LHCN-M2 (cell line): ENCODE results near the gene WNK4. TPM values are rescaled to one million over a fixed set of nuclear protein-coding genes. Genes with fewer than 3 reads are reported as not detected.
A peak's percentile ranks its signal among the peaks of the same experiment; 100 is the strongest.
"Not testable (repeated sequence)": the region's sequence is repeated elsewhere in the genome, so short reads cannot be mapped to it uniquely, and the experiment has no call there.

Source experiments
- DNase-seq: peaks from one replicate; pipeline ENCODE4 v3.0.0-alpha.2; 2012; ENCODE audit warnings: low read depth
- polyA plus RNA-seq: library from polyadenylated mRNA; unstranded; fragments of >200 nt; gene quantifications from one replicate; pipeline ENCODE4 v1.2.1, GENCODE V29; 2012; ENCODE audit warnings: missing spikeins
- total RNA-seq: library from RNA; depleted of rRNA; stranded (reverse); fragments of >200 nt; gene quantifications from 2 replicates; pipeline ENCODE4 v1.2.3, GENCODE V29; 2014; rRNA removed

The WNK4 gene
- total RNA-seq: not detected in 2 replicates
- 0.04 TPM for polyA plus RNA-seq

DNA sequence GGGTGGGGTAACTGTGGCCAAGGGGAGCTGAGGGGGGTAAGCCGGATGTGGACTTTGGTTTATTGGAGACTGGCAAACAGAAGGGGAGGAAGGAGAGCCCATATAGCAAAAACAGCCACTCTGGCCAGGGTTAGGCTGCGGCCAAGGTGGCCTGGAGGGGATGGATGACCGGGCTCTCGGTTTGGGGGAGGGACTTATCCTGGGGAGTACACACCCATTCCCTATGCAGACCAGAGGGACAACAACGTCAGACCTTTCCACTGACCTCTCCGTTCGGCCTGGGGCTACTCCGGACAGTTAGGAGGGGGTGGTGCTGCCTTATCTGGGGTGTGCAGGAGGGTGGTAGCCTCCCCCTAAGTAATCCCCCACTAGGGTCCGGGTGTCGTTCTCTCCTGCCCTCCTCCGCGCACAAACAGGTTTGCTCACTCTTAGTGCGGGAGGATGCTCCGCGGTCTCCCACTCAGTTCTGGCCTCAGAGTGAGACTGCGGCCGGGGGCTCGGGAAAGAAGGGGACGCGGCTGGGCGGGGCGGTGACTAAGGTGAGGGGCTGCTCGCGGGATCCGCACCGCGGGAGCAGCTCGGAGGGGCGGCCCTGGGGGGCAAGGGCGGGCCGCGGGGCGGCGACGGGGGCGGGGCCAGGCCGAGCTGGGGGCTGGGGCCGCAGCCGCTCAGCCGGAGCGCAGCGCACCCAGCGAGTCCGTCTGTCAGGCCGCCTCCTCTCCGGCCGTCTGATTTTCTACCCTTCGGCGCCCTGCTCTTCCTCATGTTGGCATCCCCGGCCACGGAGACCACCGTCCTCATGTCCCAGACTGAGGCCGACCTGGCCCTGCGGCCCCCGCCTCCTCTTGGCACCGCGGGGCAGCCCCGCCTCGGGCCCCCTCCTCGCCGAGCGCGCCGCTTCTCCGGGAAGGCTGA is at the start of gene WNK4:
Gene WNK4, plus strand, starts transcription at position 675 of the 915 bp plus-strand sequence. Its CDS starts 89 bp downstream, at position 764.
- DNase-seq: no peak

DNA sequence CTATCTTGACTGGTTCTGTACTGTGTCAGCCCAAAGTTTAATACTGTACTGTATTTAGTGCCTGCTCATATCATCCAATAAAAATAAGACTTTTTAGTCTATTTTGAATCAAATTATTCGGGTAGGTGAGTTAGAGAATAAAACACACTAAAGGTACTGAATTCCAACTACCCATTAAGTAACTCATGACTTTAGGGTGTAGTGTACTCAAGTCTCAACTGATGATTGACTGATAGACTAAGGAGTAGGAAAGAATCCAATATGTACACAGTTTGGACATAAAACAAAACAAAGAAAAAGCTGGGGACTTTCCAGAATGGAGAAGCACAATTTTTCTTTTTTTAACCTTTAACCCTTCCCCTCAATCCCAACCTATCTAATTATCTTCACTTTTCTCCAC is 39.7 kb upstream of the WNK4 start:
- DNase-seq: no peak

DNA sequence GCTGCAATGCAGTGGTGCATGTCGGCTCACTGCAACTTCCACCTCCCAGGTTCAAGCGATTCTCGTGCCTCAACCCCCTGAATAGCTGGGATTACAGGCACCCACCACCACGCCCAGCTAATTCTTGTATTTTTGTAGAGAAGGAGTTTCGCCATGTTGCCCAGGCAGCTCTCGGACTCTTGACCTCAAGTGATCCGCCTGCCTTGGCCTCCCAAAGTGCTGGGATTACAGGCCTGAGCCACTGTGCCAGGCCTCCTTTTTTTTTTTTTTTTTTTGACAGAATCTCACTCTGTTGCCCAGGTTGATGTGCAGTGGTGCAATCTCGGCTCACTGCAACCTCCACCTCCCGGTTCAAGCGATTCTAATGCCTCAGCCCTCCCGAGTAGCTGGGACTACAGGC is 37.5 kb upstream of the WNK4 start:
- DNase-seq: not testable (repeated sequence)

DNA sequence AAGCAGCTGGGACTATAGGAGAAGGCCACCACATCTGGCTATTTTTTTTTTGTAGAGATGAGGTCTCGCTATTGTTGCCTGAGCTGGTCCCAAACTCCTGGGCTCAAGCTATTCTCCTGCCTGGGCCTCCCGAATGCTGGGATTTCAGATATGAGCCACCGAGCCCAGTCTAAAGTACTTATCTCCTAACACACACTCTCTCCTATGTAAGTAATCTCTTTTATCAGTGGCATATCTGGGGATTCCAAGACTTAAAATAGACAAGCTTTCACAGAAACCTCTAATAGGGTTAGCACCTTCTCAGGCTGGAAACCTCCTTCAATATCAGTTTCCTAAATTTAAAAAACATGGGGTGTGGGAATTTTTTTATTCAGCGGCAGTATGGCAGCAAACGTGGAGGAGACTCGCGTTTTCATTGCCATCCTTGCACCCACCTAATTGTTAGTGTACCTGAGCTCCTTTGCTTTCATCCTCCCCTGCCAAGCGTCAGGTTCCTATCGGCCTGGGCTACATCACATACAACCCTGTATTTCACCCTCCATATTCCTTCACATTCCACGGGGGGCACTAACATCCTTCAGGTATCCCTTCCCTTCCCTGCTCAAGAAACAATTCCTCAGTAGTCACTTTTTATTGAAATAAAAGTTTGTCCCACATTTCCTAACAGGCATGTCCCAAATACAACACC is 36.7 kb upstream of the WNK4 start:
- no peak for DNase-seq

DNA sequence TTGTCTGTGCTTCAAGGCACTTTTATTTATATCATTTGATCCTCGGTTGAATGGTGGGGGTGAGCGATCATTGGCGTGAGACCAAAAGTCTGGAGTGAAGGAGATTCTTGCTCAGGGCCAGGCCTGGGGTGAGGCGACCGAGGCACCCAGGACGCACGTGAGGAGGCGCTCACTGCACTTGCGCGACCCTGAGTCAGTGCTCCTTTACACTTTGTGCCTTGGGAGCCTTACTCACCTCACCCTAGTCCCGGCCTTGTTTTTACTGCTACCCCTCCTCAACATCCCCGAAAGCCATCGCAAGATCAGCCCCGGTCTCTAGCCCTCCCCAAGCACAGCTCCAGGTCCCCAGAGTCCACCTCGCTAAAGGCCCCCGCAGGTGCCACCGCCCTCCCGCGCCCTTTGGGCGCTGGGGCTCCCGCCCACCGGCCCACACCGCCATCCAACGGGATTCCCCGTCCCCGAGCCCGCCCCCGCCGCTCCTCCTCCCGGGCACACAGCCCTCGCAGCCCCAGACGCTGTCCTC is 36.1 kb upstream of the WNK4 start:
- DNase-seq: peak; percentile 63

DNA sequence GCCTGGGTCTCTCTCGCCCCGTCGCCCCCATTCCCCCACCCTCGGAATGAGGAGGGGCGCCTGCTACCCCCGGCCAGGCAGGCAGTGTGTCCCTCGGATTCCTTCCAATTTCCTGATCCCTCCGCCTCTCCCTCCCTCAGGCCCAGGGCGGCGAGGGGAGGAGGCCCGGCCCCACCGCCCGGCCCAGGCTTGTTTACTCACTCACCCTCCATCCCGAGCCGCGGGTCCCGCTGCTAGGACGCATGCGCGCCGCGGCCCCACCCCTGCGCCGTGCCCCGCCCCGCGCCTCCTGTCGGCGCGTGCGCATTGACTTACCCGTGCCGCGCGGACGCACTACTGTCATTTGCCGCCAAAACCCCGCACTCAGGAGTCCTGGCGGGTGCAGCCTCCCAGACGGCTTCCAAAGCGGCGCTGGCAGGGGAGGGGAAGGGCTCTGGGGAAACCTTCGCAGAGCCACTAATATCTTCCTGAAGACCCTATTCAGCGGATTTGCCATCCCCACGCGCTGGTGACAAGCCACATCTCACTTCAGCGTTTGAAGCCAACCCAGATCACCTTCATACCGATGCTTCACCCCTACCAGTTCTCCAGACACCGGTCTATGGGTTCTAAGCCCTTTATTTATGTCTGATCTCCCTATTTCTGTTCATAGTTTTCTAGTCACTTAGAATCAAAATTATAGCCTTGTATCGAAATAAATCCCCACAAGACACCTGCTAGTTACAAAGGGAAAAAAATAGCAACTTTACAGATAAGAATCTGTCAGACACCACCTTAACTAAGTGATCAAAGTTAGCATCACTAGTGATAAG is 35.4 kb upstream of the WNK4 start, which contains the start of gene EZH1:
Gene EZH1, minus strand, starts transcription at position 235 of the 812 bp plus-strand sequence. CDS start 16,099 bp downstream, outside the sequence.
- DNase-seq: peak; percentile 86

DNA sequence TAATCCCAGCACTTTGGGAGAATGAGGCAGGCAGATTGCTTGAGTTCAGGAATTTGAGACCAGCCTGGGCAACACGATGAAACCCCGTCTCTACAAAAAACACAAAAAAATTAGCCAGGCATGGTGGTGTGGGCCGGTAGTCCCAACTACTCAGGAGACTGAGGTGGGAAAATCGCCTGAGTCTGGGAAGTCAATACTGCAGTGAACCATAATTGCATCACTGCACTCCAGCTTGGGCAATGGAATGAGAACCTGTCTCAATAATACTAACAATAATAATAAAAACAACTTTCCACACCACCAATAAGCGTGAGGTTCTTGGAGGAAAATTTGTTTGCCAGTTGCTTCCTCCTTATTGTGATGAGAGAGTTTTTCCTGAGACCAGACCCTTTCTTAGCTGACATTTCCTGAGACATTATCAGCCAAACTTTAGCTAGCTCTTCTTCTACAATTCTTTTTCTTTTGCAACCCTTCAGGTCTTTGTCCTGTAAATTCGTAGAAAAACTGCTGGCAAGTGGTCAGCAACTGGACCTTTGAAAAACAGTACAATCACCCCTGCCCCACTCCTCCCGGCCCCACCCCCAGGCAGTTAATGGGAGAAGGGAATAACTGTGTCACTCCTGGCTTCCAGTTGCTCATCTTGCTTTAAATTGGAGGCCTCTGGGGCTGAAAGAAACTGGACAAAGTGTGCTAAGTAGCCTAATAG is 32.1 kb upstream of the WNK4 start:
- no peak for DNase-seq

DNA sequence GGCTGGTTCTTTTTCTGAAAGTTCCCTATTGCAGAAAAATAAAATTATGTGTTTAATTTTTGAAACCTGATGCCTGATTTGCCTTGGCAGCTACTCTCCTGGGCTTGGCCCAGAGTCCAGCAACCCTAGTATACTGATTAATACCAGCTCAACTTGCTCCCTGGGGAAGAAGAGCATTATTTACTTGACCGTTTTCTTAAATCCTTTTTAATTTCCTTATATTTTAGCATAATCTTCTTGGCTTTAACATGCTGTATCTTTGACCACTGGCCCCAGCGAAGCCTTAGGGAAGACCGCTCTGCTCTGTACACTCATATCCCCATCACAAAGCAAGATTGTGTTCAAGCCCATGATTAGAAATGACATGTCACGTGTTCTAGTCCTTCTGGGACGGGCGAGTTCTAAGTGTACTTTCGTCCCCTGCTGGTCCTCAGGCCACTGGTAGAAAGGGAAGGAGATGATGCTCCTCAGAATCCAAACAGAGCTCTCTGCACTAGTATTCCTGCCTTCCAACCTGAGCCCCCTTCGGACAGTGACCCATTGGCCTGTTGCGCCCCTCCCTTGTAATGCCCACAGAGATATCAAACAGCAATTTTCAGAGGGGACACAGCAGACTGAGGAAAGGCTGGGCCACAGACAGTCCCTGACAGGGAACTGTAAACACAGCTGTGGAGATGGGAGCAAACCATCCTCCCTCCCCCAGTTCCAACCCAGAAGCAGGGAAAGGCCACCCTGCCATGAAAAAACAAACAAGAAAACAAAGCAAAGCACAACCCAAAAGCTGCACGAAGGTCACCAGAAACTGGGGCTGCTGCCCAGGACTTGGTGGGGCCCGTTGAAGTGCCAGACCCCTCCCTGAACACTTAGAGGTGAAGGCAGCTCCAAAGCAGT is 31.3 kb upstream of the WNK4 start:
- DNase-seq: no peak

DNA sequence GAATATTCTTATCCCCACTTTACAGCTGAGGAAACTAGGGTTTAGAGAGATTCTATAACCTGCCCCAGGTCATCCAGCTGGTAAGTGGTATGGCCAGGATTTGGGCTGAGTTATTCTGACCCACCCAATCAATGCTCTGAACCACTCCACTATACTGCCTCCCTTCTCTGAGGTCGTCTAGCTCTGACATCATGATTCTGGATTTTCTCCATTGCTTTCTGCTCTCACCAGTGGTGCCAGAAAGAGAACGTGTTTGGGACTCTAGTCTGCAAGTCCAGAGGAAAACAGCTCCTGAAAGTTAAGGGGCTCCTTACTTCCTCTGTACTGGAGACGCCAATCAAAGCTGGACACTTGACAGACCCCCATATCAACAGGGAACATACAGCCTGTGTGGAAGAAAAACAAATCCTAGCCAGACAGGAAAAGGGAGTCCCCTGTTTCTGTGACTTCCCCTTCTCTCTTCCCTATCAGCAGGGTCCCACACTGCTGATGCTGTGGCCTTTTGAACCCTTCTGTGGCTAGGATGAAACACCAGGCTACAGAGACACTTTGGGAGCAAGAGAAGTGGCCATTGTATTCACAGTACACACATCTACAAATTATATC is 29.6 kb upstream of the WNK4 start:
- DNase-seq: no peak

DNA sequence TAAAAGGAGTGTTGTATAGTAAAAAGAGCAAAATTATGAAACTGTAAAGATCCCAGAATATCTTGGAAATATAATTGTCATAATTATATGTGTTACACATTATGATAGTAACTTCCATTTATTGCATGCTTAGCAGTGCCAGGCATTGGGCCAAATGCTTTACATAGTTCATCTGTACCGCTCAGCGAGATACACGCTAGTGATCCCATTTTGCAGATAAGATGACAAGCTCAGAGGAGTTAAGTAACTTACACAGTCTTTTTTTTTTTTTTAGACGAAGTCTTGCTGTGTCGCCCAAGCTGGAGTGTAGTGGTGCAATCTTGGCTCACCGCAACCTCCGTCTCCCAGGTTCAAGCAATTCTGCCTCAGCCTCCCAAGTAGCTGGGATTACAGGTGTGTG is 28.8 kb upstream of the WNK4 start:
- no peak for DNase-seq

DNA sequence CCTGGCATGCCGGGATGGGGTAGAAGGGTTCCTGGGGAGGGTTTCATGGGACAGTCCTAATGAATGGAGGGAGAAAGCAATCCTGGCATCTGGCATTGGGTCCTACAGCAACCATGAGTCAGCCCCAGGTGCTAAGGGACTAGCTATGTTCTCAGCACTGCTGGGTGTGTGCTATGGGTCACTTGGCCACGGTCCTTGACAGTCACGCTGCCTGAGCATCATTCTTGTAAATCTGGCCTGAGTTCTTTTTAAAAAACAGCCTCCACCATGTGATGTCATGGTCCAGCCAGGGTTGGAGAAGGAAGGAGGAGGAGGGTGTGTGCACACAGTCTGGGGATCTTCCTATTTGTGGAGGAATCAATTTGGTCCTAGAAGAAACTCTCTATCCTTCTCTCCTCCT is 25.6 kb upstream of the WNK4 start:
- DNase-seq: peak; percentile 32

DNA sequence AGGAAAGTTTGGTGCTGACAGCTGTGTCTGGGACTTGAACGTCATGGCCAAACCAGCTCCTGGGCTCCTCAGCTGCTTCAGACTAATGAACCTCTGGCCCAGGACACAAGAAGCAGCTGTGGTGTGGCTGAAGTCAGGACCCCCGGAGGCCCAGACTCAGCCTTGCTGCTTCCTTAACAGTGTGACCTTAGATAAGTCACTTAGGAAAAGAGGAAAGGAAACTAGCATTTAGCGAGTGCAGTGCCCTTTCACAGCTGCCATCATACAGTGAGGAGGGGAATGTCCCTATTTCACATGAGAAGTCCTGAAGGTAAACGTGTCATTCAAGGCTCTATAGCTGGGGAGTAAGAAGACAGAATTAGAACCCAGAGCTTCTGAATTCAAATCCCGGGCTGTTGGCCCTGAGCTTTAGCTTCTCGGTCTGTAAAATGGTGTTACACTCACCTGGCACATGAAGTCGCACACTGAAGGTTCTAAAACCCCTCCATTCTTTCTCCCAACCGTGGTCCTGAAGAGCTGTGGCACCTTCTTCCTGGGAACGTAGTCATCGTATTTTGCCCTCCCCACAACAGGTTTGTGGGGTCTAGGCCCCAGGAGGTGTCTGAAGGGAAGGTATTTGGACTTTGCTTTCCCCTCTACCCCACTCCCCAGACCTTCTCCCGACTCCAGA is 20.3 kb upstream of the WNK4 start:
- peak; percentile 22 for DNase-seq

DNA sequence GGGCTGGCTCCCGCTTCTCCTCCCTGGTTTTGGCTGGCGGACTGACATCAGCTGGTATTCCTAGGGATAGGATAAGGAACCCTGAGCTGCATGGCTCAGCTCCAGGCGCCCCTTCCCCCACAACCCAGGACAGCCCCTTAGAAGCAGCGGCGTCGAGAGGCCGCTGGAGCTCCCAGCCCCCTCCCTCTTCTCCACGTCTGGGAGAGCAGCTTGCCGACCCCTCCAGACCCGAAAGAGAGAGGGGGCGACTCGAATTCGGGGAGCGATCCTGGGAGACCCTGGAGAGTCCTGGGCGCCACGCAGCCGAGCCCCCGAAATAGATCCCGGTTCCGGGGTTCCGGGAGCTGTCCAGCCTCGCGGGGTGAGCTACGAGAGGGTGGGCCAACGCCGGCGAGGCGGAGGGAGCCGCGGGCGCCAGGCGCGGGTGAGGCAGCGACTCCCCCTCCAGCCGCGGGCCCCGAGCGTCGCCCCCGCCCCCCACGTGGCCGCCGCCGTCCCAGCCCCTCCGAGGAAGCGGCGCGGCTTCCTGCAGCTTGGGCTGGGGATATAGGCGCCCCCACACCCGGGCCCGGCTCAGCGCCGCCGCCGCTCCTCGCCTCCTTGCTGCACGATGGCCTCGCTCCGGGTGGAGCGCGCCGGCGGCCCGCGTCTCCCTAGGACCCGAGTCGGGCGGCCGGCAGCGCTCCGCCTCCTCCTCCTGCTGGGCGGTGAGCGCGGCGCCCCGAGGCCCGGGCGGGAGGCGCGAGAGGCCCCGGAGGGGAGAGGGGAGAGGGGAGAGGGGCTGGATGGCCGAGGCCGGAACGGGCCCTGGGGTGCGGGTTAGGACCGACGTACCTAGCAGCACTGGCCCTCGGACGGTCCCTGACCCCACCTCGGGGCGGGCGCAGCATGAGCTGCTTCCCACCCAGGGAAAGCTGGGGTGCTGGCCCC is 19.5 kb upstream of the WNK4 start, which contains the start of gene RAMP2:
Gene RAMP2, plus strand, starts transcription at position 576 of the 930 bp plus-strand sequence. Its CDS starts 35 bp downstream, at position 611.
- no peak for DNase-seq

DNA sequence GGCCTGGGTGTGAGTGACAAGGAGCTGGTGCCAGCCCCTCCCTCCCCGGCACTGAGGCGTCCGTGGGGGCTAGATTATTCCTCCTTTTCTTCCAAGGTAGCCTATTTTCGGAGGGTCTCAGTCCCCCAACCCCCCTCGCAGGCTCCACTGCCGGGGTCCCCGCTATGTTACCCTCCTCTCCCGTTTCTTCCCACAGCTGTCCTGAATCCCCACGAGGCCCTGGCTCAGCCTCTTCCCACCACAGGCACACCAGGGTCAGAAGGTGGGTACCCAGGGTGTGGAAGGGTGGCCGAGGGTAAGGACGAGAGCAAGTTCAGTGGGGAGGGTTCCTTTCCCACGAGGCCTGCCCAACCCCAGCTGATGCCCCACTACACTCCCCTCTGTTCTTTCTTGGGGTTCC is 18.8 kb upstream of the WNK4 start:
- DNase-seq: no peak

DNA sequence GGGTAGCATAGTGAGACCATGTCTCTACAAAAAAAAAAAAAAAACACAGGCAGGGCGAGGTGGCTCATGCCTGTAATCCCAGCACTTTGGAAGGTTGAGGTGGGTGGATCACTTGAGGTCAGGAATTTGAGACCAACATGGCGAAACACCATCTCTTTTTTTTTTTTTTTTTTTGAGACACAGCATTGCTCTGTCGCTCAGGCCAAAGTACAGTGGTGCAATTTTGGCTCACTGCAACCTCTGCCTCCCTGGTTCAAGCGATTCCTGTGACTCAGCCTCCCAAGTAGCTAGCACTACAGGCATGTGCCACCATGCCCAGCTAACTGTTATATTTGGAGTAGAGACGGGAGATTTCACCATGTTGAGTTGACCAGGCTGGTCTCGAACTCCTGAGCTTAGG is 14.3 kb upstream of the WNK4 start:
- DNase-seq: no peak

DNA sequence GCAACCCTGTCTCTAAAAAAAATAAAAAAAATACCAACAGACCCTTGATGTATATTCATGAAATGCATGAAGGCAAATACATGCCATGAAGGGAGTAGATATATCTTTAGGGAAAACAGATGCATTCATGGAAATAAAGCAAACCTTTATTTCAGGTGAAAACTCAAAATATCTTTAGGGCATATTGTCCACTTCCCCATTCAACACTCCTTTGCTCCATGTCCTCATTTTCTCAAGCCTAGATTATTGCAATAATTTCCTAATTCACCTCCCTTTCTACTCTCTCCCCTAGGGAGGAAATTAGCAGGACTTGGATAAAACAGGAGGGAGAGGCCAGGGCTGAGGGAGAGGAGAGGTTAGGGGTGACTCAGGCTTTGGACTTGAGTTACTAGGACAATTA is 12.9 kb upstream of the WNK4 start:
- DNase-seq: no peak

DNA sequence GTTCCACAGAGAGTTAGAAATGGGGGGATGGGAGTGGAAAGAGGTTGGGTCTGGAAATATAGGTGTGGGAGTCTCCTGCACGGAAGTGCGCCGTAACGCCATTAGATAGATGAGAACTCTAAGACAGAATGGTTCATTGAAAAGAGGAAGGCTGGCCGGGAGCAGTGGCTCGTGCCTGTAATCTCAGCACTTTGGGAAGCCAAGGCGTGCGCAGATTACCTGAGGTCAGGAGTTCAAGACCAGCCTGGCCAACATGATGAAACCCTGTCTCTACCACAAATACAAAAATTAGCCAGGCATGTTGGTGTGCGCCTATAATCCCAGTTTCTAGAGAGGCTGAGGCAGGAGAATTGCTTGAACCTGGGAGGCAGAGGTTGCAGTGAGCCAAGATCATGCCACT is 12.4 kb upstream of the WNK4 start:
- DNase-seq: not testable (repeated sequence)

DNA sequence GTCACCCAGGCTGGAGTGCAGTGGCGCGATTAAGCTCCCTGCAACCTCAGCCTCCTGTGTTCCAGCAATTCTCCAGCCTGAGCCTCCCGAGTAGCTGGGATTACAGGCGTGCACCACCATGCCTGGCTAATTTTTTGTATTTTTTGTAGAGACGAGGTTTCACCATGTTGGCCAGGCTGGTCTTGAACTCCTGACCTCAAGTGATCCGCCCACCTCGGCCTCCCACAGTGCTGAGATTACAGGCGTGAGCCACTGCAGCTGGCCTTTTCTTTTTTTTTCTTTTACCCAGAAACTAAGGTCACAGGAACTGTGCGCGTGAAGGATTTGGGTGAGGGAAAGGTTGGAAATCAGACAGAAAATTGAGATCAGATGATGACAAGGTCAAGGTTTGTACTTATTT is 10.4 kb upstream of the WNK4 start:
- DNase-seq: not testable (repeated sequence)
